Cerebellar cortex (tissue), 1 donor: Measurements from ENCODE around the gene DEFB119.
"Not testable (repeated sequence)": the region's sequence is repeated elsewhere in the genome, so short reads cannot be mapped to it uniquely, and the experiment has no call there.

Source experiments
- DNase-seq: peaks from one replicate; pipeline ENCODE4 v3.0.0-alpha.2; 2015; ENCODE audit warnings: low spot score

Gene DEFB119

GRCh38 chr20:31390490-31390889 is at the start of gene DEFB119:
Gene DEFB119, minus strand, starts transcription at chr20:31390590. Its CDS starts 107 bp downstream, at chr20:31390483.
- no peak for DNase-seq

GRCh38 chr20:31430568-31431115 is 40.3 kb upstream of the DEFB119 start:
- DNase-seq, result no peak

- not testable (repeated sequence) for DNase-seq
Measured at GRCh38 chr20:31427576-31427975, 37.2 kb upstream of the DEFB119 start.

GRCh38 chr20:31426891-31427551 is 36.6 kb upstream of the DEFB119 start:
- not testable (repeated sequence) for DNase-seq

- no peak for DNase-seq
Measured at GRCh38 chr20:31425797-31426196, 35.4 kb upstream of the DEFB119 start.

- no peak for DNase-seq
Measured at GRCh38 chr20:31418307-31418706, 27.9 kb upstream of the DEFB119 start.

GRCh38 chr20:31415653-31416052 is 25.3 kb upstream of the DEFB119 start:
- DNase-seq, result no peak

- no peak for DNase-seq
Measured at GRCh38 chr20:31414381-31414780, 24.0 kb upstream of the DEFB119 start.

GRCh38 chr20:31410011-31410410 is 19.6 kb upstream of the DEFB119 start:
- no peak for DNase-seq

GRCh38 chr20:31406115-31406514 is 15.7 kb upstream of the DEFB119 start, which contains the start of gene DEFB121:
Gene DEFB121, minus strand, starts transcription at chr20:31406215. Its CDS starts 63 bp downstream, at chr20:31406152.
- no peak for DNase-seq

- DNase-seq, result no peak
Measured at GRCh38 chr20:31403886-31404285, 13.5 kb upstream of the DEFB119 start.

GRCh38 chr20:31394900-31395299 is 4.5 kb upstream of the DEFB119 start:
- no peak for DNase-seq

- DNase-seq, result no peak
Measured at GRCh38 chr20:31392836-31393235, 2.4 kb upstream of the DEFB119 start.

GRCh38 chr20:31374346-31374745 is 16.0 kb downstream of the DEFB119 start:
- DNase-seq, result no peak

GRCh38 chr20:31368301-31368700 is 22.1 kb downstream of the DEFB119 start, which contains the start of gene DEFB118:
Gene DEFB118, plus strand, starts transcription at chr20:31368601. Its CDS starts 50 bp downstream, at chr20:31368651.
- no peak for DNase-seq

GRCh38 chr20:31364272-31364671 is 26.1 kb downstream of the DEFB119 start:
- not testable (repeated sequence) for DNase-seq

GRCh38 chr20:31363295-31363694 is 27.1 kb downstream of the DEFB119 start:
- no peak for DNase-seq

GRCh38 chr20:31355981-31356380 is 34.4 kb downstream of the DEFB119 start:
- DNase-seq, result no peak

- DNase-seq, result no peak
Measured at GRCh38 chr20:31341470-31341869, 48.9 kb downstream of the DEFB119 start.

- DNase-seq, result no peak
Measured at GRCh38 chr20:31330893-31331292, 59.5 kb downstream of the DEFB119 start.
